Measurements from ENCODE around the gene KRTAP13-1. TPM values are rescaled to one million over a fixed set of nuclear protein-coding genes. Genes with fewer than 3 reads are reported as not detected.

The KRTAP13-1 gene
- total and polyA plus RNA-seq, 2 of the 8 experiments (the other 6 are each of a cell fraction or from before 2014, with no cell fraction given): not detected

DNA sequence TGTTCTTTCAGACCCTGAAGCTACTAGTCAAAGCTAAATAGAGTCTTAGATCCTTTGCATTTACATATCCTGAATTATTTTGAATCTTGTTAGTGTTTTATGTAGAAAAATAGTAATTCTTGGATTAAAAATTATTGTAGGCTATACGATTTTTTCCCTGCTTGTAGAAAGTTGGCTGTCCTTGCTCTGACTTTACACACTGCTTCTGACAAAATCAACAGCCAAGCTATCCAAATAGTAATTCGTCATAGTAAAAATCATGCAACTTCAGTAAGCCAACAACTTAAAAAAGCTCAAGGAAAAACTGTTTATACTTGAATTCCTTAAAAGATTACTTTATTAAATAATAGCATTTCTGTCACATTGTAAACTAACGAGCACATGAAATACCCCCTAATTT is 39.9 kb upstream of the KRTAP13-1 start (continued):
- TF ChIP-seq, protein P1, sequence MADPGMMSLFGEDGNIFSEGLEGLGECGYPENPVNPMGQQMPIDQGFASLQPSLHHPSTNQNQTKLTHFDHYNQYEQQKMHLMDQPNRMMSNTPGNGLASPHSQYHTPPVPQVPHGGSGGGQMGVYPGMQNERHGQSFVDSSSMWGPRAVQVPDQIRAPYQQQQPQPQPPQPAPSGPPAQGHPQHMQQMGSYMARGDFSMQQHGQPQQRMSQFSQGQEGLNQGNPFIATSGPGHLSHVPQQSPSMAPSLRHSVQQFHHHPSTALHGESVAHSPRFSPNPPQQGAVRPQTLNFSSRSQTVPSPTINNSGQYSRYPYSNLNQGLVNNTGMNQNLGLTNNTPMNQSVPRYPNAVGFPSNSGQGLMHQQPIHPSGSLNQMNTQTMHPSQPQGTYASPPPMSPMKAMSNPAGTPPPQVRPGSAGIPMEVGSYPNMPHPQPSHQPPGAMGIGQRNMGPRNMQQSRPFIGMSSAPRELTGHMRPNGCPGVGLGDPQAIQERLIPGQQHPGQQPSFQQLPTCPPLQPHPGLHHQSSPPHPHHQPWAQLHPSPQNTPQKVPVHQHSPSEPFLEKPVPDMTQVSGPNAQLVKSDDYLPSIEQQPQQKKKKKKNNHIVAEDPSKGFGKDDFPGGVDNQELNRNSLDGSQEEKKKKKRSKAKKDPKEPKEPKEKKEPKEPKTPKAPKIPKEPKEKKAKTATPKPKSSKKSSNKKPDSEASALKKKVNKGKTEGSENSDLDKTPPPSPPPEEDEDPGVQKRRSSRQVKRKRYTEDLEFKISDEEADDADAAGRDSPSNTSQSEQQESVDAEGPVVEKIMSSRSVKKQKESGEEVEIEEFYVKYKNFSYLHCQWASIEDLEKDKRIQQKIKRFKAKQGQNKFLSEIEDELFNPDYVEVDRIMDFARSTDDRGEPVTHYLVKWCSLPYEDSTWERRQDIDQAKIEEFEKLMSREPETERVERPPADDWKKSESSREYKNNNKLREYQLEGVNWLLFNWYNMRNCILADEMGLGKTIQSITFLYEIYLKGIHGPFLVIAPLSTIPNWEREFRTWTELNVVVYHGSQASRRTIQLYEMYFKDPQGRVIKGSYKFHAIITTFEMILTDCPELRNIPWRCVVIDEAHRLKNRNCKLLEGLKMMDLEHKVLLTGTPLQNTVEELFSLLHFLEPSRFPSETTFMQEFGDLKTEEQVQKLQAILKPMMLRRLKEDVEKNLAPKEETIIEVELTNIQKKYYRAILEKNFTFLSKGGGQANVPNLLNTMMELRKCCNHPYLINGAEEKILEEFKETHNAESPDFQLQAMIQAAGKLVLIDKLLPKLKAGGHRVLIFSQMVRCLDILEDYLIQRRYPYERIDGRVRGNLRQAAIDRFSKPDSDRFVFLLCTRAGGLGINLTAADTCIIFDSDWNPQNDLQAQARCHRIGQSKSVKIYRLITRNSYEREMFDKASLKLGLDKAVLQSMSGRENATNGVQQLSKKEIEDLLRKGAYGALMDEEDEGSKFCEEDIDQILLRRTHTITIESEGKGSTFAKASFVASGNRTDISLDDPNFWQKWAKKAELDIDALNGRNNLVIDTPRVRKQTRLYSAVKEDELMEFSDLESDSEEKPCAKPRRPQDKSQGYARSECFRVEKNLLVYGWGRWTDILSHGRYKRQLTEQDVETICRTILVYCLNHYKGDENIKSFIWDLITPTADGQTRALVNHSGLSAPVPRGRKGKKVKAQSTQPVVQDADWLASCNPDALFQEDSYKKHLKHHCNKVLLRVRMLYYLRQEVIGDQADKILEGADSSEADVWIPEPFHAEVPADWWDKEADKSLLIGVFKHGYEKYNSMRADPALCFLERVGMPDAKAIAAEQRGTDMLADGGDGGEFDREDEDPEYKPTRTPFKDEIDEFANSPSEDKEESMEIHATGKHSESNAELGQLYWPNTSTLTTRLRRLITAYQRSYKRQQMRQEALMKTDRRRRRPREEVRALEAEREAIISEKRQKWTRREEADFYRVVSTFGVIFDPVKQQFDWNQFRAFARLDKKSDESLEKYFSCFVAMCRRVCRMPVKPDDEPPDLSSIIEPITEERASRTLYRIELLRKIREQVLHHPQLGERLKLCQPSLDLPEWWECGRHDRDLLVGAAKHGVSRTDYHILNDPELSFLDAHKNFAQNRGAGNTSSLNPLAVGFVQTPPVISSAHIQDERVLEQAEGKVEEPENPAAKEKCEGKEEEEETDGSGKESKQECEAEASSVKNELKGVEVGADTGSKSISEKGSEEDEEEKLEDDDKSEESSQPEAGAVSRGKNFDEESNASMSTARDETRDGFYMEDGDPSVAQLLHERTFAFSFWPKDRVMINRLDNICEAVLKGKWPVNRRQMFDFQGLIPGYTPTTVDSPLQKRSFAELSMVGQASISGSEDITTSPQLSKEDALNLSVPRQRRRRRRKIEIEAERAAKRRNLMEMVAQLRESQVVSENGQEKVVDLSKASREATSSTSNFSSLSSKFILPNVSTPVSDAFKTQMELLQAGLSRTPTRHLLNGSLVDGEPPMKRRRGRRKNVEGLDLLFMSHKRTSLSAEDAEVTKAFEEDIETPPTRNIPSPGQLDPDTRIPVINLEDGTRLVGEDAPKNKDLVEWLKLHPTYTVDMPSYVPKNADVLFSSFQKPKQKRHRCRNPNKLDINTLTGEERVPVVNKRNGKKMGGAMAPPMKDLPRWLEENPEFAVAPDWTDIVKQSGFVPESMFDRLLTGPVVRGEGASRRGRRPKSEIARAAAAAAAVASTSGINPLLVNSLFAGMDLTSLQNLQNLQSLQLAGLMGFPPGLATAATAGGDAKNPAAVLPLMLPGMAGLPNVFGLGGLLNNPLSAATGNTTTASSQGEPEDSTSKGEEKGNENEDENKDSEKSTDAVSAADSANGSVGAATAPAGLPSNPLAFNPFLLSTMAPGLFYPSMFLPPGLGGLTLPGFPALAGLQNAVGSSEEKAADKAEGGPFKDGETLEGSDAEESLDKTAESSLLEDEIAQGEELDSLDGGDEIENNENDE (IDR thresholded peaks at IDR 0.05; ENCODE audit: insufficient replicate concordance, low read length): no peak
- TF ChIP-seq GTF2F1 (IDR thresholded peaks at IDR 0.05; ENCODE audit: borderline replicate concordance, low read depth, low read length) (no peak), HDAC6 (IDR thresholded peaks at IDR 0.05; ENCODE audit: low read depth, low read length) (no peak), KDM5A (IDR thresholded peaks at IDR 0.05; ENCODE audit: low read length) (no peak), RBBP5 (IDR thresholded peaks at IDR 0.05; ENCODE audit: borderline replicate concordance, low read depth, low read length) (no peak), SP4 (IDR thresholded peaks at IDR 0.05; ENCODE audit: low read length) (no peak), NRF1 (IDR thresholded peaks at IDR 0.05; ENCODE audit: low read depth, low read length) (no peak), FOSL1 (IDR thresholded peaks at IDR 0.05; ENCODE audit: insufficient read depth, low read depth, low read length) (no peak), CBX8 (IDR thresholded peaks at IDR 0.05; ENCODE audit: borderline replicate concordance, low read depth, low read length) (no peak), ZNF274 (IDR thresholded peaks at IDR 0.05; ENCODE audit: borderline replicate concordance, extremely low read depth, low read length) (no peak)
